ENCODE data around the gene ACTG2. TPM values are rescaled to one million over a fixed set of nuclear protein-coding genes. Genes with fewer than 3 reads are reported as not detected.

Gene ACTG2
- total and polyA plus RNA-seq, 8 donors: 143 to 2,977 (median 957) TPM

GRCh38 chr2:73933194-73933593, 40.4 kb downstream of the ACTG2 start:
- peaks cover 10 to 87% (median 45%) of the 10 kb centered on the region in 4 donors for H3K4me1 ChIP-seq
- H3K9me3 ChIP-seq: no peaks in the 10 kb centered on the region
- peaks cover 0 to 36% (median 32%) of the 10 kb centered on the region in 4 donors for H3K36me3 ChIP-seq
- DNase-seq: no peak
- TF ChIP-seq POLR2AphosphoS5 (IDR thresholded peaks at IDR 0.05) (no peak), POLR2A (IDR thresholded peaks at IDR 0.05) (no peak)
- H3K4me3 ChIP-seq: no peak overlapping the region
- no peak overlapping the region for H3K27ac ChIP-seq
- no peaks in the 10 kb centered on the region for H3K27me3 ChIP-seq
- intact Hi-C loops (cut with DNase I; ENCODE audit: low total_unique reads): no loop called here
- 88 to 93% (median 91%) methylated on average over 3 of the region's 3 CpGs for WGBS, 5 donors

DNA sequence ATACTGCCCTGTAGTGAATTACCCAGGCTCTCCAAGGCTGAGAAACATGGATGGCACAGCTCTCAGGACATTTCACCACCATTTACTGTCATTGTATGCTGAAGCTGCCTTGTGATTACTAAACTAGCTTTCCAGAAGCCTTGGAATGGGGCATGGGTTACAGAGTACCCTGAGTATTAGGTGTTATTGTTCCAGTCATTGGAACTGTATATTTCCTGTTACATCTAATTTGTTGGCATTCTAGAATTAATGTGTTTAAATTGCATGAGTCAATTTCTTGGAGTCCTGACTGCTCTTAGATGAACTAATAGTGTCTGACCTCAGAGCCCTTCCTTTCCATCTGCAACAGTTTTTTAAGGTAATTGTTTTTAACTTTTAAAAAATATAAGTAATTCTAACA, 42.8 kb downstream of the ACTG2 start:
- TF ChIP-seq POLR2AphosphoS5 (IDR thresholded peaks at IDR 0.05) (no peak), EP300 (IDR thresholded peaks at IDR 0.05) (no peak), POLR2A (IDR thresholded peaks at IDR 0.05) (no peak)
- TF ChIP-seq, protein P1, sequence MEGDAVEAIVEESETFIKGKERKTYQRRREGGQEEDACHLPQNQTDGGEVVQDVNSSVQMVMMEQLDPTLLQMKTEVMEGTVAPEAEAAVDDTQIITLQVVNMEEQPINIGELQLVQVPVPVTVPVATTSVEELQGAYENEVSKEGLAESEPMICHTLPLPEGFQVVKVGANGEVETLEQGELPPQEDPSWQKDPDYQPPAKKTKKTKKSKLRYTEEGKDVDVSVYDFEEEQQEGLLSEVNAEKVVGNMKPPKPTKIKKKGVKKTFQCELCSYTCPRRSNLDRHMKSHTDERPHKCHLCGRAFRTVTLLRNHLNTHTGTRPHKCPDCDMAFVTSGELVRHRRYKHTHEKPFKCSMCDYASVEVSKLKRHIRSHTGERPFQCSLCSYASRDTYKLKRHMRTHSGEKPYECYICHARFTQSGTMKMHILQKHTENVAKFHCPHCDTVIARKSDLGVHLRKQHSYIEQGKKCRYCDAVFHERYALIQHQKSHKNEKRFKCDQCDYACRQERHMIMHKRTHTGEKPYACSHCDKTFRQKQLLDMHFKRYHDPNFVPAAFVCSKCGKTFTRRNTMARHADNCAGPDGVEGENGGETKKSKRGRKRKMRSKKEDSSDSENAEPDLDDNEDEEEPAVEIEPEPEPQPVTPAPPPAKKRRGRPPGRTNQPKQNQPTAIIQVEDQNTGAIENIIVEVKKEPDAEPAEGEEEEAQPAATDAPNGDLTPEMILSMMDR (IDR thresholded peaks at IDR 0.05): no peak
- Histone ChIP-seq H3K4me3 (no peak overlapping the region), H3K36me3 (peaks cover 0 to 45% (median 42%) of the 10 kb centered on the region in 4 donors), H3K9me3 (no peaks in the 10 kb centered on the region), H3K27ac (no peak overlapping the region), H3K4me1 (peaks cover 0 to 84% (median 34%) of the 10 kb centered on the region in 4 donors), H3K27me3 (no peaks in the 10 kb centered on the region)
- no peak for DNase-seq
- intact Hi-C loops (cut with DNase I; ENCODE audit: low total_unique reads): no loop called here

- 64 to 89% (median 69%) methylated on average over 4 of the region's 4 CpGs for WGBS, 5 donors
- Histone ChIP-seq H3K4me1 (peaks cover 0 to 69% (median 27%) of the 10 kb centered on the region in 4 donors), H3K27me3 (no peaks in the 10 kb centered on the region), H3K4me3 (no peak overlapping the region), H3K27ac (no peak overlapping the region), H3K36me3 (peaks cover 0 to 53% (median 34%) of the 10 kb centered on the region in 4 donors), H3K9me3 (no peaks in the 10 kb centered on the region)
- DNase-seq: no peak
- TF ChIP-seq POLR2AphosphoS5 (IDR thresholded peaks at IDR 0.05) (no peak), EP300 (IDR thresholded peaks at IDR 0.05) (no peak), POLR2A (IDR thresholded peaks at IDR 0.05) (no peak)
- TF ChIP-seq, protein P1 (IDR thresholded peaks at IDR 0.05): no peak
- intact Hi-C loops (cut with DNase I; ENCODE audit: low total_unique reads): no loop called here
These were observed 44.5 kb downstream of the ACTG2 start for GRCh38 chr2:73937103-73937885.

- TF ChIP-seq POLR2AphosphoS5 (IDR thresholded peaks at IDR 0.05) (no peak), EP300 (IDR thresholded peaks at IDR 0.05) (no peak), POLR2A (IDR thresholded peaks at IDR 0.05) (no peak)
- TF ChIP-seq, protein P1 (IDR thresholded peaks at IDR 0.05): no peak
- no peak overlapping the region for H3K4me3 ChIP-seq
- H3K36me3 ChIP-seq: peaks cover 0 to 47% (median 28%) of the 10 kb centered on the region in 4 donors
- H3K27me3 ChIP-seq: no peaks in the 10 kb centered on the region
- intact Hi-C loops (cut with DNase I; ENCODE audit: low total_unique reads): no loop called here
- no peak for DNase-seq
- no peaks in the 10 kb centered on the region for H3K9me3 ChIP-seq
- no peak overlapping the region for H3K27ac ChIP-seq
- peaks cover 0 to 63% (median 25%) of the 10 kb centered on the region in 4 donors for H3K4me1 ChIP-seq
These were observed 45.1 kb downstream of the ACTG2 start for GRCh38 chr2:73937899-73938298.
